Activated CD4-positive, CD25-positive, alpha-beta regulatory T cell treated with anti-CD3 and anti-CD28 coated beads, Interleukin-2, amount 50 U/mL, for 72 hours (primary cell): ENCODE data around the gene FREY1.

Experiments used
- DNase-seq: peaks from one replicate; pipeline ENCODE4 v3.0.0; 2021

FREY1 gene

GRCh38 chr11:45860764-45861510 lies 46.1 kb downstream of the FREY1 start:
- DNase-seq, result no peak

GRCh38 chr11:45860348-45860747 lies 46.7 kb downstream of the FREY1 start:
- no peak for DNase-seq

GRCh38 chr11:45859661-45860140 lies 47.4 kb downstream of the FREY1 start:
- no peak for DNase-seq

GRCh38 chr11:45858751-45859398 lies 48.2 kb downstream of the FREY1 start:
- DNase-seq, result no peak

- no peak for DNase-seq
Measured at GRCh38 chr11:45857961-45858474, 49.1 kb downstream of the FREY1 start.
